Left lung (tissue), 10 donors: ENCODE data around the gene TENM3. TPM values are rescaled to one million over a fixed set of nuclear protein-coding genes. Genes with fewer than 3 reads are reported as not detected.

Experiments used
- ATAC-seq: fragments of 200-7000 bp; cut with Tn5 transposase; one replicate; pipeline ENCODE4 v1.9.1; 2020; ENCODE audit warnings: moderate library complexity
- DNase-seq, 4 donors: peaks; one replicate each; pipeline ENCODE4 v3.0.0-alpha.2; 2013 to 2020
- H3K27ac ChIP-seq, 2 donors: fragments of 200-600 bp; sonication (generic) in 1 of 2; one replicate each; pipeline versions ENCODE4 v1.5.0 to v1.8.0; 2020 to 2021
- H3K27me3 ChIP-seq, 2 donors: fragments of 200-600 bp; sonication (generic) in 1 of 2; one replicate each; pipeline versions ENCODE4 v1.5.0 to v1.8.0; 2020 to 2021
- H3K36me3 ChIP-seq, 2 donors: fragments of 200-600 bp; sonication (generic) in 1 of 2; one replicate each; pipeline versions ENCODE4 v1.5.0 to v1.8.0; 2020 to 2021
- H3K4me1 ChIP-seq, 2 donors: fragments of 200-600 bp; one replicate each; pipeline ENCODE4 v1.8.0; 2021
- H3K4me3 ChIP-seq, 2 donors: fragments of 200-600 bp; sonication (generic) in 1 of 2; one replicate each; pipeline versions ENCODE4 v1.5.0 to v1.8.0; 2020 to 2021; ENCODE audit warnings: mild to moderate bottlenecking in 1 of 2
- H3K9me3 ChIP-seq, 2 donors: fragments of 200-600 bp; sonication (generic) in 1 of 2; one replicate each; pipeline versions ENCODE4 v1.5.0 to v1.8.0; 2020 to 2021
- intact Hi-C, 2 donors: fragments of 100-400 bp; cut with DNase I; formaldehyde crosslinking; loops; one replicate each; pipeline versions ENCODE4 v1.11.2 to v1.14.2; 2022
- polyA plus RNA-seq, 6 donors: library from polyadenylated mRNA; unstranded; fragments of 120-200 nt; gene quantifications; one replicate each; pipeline ENCODE4 v1.2.1, GENCODE V29; 2013; ENCODE audit not compliant: insufficient read length in 6 of 6
- total RNA-seq, 2 donors: library from RNA; stranded (reverse); fragmentation: NEBNext Ultra II Directional; extraction: Animal tissue kit (Norgen Biotek cat#: 25700); gene quantifications; one replicate each; pipeline ENCODE4 v1.2.1, GENCODE V29; 2021
- TF ChIP-seq, protein P1 (sequence below), 2 donors: fragments of 200-600 bp; sonication (generic) in 1 of 2; IDR thresholded peaks; one replicate each; pipeline versions ENCODE4 v1.5.0 to v1.8.0; 2021; ENCODE audit warnings: antibody characterized with exemption in 2 of 2
- donor health status: DM: no; HTN: yes; CAD: no.
- donor health status: DM: no; HTN: no; CAD: no.

Gene TENM3
- total and polyA plus RNA-seq, 8 donors = 2.2 to 5.6 (median 3.1) TPM

DNA sequence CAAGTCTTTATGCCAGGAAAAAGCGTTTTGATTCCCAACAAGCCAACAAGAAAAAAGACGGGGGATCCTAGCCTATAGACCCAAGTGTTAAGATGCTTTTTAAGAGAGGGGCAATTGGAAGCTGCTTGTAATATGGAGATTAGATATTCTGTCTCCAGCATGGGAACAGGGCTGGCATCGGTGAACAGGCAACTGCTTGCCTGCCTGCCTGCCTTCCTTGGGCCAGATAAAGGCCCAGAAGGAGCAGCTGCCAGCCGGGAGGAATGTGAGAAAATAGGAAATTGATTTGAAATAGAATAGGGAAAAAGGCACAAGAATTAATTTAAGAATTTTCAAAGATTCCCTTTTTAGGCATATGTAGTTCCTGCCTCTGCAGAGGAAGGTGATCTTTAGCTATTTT, 192.2 kb downstream of the TENM3 start:
- Histone ChIP-seq H3K27ac (no peak overlapping the region), H3K36me3 (no peaks in the 10 kb centered on the region), H3K27me3 (no peaks in the 10 kb centered on the region), H3K4me3 (no peak overlapping the region), H3K4me1 (no peaks in the 10 kb centered on the region), H3K9me3 (no peaks in the 10 kb centered on the region)
- TF ChIP-seq, protein P1, sequence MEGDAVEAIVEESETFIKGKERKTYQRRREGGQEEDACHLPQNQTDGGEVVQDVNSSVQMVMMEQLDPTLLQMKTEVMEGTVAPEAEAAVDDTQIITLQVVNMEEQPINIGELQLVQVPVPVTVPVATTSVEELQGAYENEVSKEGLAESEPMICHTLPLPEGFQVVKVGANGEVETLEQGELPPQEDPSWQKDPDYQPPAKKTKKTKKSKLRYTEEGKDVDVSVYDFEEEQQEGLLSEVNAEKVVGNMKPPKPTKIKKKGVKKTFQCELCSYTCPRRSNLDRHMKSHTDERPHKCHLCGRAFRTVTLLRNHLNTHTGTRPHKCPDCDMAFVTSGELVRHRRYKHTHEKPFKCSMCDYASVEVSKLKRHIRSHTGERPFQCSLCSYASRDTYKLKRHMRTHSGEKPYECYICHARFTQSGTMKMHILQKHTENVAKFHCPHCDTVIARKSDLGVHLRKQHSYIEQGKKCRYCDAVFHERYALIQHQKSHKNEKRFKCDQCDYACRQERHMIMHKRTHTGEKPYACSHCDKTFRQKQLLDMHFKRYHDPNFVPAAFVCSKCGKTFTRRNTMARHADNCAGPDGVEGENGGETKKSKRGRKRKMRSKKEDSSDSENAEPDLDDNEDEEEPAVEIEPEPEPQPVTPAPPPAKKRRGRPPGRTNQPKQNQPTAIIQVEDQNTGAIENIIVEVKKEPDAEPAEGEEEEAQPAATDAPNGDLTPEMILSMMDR (IDR thresholded peaks at IDR 0.05) = no peak
- ATAC-seq (no peak), DNase-seq (no peak)
- intact Hi-C loops = no loop called here

DNA sequence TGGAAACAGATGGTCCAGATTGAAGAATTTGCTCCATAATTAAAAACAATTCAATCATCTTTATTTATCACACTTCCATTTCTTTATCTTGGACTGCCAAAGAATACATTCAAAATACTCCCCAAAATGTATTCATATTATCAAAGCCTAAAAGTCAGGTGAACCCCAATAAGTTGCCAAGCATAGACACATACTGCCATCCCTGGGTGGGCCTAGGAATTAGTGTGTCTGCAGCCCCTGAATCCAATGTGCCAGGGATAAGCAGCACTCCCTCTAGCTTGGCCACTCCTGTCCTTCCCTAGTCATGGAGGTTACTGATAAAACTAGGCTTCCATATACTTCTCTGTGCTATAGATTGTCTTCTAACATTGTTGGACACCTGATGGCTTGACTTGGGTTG, 199.9 kb downstream of the TENM3 start:
- intact Hi-C loops = no loop called here
- TF ChIP-seq, protein P1 (IDR thresholded peaks at IDR 0.05) = no peak
- Histone ChIP-seq H3K4me3 (no peak overlapping the region), H3K4me1 (peaks cover 0 to 1% of the 10 kb centered on the region in 2 donors), H3K27me3 (peaks cover 12 to 30% of the 10 kb centered on the region in 2 donors), H3K36me3 (no peaks in the 10 kb centered on the region), H3K27ac (no peak overlapping the region), H3K9me3 (no peaks in the 10 kb centered on the region)
- DNase-seq = no peak
- ATAC-seq = no peak

DNA sequence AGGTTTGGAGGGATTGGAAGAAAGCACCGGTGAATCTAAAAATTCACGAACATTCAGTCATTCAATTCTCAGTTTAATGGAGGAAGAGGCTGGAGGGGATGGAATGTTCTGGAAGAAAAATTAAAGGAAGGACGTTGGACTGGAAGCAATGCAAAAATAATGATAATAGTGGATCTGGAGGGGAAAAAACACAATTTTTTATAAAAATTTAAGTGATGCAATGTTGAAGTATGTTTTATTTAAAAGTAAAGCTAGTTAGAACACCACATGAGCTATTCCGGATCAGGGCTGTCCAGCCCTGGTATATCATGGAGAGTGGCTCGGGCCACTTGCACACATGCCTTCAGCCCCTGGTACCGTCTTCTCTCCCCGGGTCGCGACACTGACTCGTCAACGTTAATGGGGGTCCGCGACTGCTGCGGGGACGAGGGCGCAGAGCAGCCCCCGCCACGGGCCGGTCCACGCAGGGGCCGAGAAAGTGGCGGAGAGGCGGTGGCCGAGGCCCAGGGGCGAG, 204.6 kb downstream of the TENM3 start:
- peaks cover 56 to 77% of the 10 kb centered on the region in 2 donors for H3K27me3 ChIP-seq
- no peak overlapping the region for H3K27ac ChIP-seq

DNA sequence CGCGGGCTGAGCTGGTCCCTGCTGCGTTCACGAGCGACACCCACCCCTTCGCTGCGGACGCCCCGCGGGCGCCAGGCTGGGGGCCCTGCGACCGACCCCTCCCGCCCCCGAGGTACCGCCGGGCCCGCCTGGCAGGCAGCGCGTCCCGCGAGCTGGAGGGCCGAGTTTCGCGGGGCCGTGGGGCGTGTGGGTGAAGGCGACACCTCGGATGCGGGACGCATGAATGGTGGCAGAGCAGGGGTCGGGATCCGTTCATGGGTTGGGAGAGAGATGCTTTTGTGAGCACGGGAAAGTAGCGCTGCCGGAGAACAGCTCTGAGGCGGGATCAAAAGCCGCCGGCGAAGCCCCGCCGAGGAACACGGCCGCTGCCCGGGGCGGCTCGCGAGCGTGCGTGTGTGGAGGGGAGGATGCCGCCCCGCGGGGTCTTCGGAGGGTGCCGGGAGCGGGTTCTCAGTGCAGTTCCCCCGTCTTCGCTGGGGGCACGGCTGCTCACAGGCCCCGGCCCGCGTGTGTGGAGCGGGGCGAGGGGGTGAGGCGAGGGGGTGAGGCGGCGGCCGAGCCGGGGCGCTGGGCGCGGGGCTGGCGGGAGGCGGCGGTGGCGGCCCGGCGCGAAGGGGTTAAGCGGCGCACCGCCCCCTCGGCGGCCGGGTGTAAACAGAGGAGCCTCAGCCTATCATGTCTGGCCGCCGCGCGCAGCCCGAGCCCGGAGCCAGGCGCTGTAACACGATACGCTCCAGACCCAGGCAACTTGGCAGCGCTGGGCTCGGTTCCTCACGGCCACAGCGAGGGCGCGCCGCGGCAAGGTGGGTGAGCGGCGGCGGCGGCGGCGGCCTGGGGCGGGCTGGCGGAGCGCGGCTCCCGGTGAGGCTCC, 205.3 kb downstream of the TENM3 start:
- TF ChIP-seq, protein P1 (IDR thresholded peaks at IDR 0.05) = no peak
- Histone ChIP-seq H3K36me3 (no peaks in the 10 kb centered on the region), H3K27ac (no peak overlapping the region), H3K9me3 (no peaks in the 10 kb centered on the region), H3K4me1 (peaks cover 0 to 13% of the 10 kb centered on the region in 2 donors), H3K4me3 (peak overlapping the region; percentile 40 to 47), H3K27me3 (peaks cover 59 to 84% of the 10 kb centered on the region in 2 donors)
- peak; percentile 99 for ATAC-seq
- peak; percentile 83 to 94 (median 88) for DNase-seq
- intact Hi-C loops = no loop called here

More for the DNA sequence above, 204.6 kb downstream of the TENM3 start:
- H3K4me1 ChIP-seq = peaks cover 0 to 13% of the 10 kb centered on the region in 2 donors
- peak in 1 of 4 donors; percentile 13 for DNase-seq
- no peaks in the 10 kb centered on the region for H3K36me3 ChIP-seq
- peak; percentile 41 for ATAC-seq
- intact Hi-C loops = no loop called here
- H3K4me3 ChIP-seq = peak overlapping the region; percentile 40 to 47
- H3K9me3 ChIP-seq = no peaks in the 10 kb centered on the region
- TF ChIP-seq, protein P1 (IDR thresholded peaks at IDR 0.05) = no peak

DNA sequence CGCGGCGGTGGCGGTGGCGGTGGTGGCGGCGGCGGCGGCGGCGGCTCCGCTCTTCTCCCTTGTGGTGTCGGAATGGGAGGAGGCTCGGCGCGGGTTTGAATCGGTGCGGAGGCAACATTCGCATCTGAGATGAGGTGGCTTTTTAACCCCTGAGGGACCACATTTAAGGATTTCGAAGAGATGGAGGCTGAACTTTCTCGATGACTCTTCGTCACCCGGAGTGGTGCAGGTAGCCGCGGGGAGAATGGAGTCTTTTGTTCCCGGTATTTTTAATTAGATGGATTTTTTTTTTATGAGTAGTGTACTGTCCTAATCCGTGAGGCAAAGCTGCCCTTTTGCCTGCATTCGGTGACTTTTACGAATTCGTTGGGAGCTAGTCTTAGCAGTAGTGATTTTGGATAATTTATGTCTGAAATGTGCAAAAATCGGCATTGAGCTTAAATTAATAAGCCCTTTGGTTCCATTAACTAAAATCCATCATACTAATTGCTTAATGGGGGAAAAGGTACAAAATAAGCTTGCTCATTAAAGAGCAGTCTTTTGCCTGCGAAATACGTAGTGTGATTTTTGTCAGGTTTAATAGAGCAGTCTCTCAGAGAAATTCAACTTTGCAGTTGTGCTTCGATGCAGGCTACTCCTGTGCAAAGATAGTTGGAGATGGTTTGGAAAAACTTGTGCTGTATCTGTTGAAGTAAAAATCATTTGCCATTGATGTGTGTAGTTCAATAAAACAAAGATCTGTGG, 206.2 kb downstream of the TENM3 start:
- TF ChIP-seq, protein P1 (IDR thresholded peaks at IDR 0.05) = no peak
- intact Hi-C loops = no loop called here
- ATAC-seq (no peak), DNase-seq (no peak)
- Histone ChIP-seq H3K4me3 (peak overlapping the region; percentile 40 to 47), H3K36me3 (no peaks in the 10 kb centered on the region), H3K4me1 (peaks cover 0 to 13% of the 10 kb centered on the region in 2 donors), H3K27ac (no peak overlapping the region), H3K9me3 (no peaks in the 10 kb centered on the region), H3K27me3 (peaks cover 66 to 93% of the 10 kb centered on the region in 2 donors)
